ENCODE results near the gene FOSL1. TPM values are rescaled to one million over a fixed set of nuclear protein-coding genes. Genes with fewer than 3 reads are reported as not detected.
A peak's percentile ranks its signal among the peaks of the same experiment; 100 is the strongest.

FOSL1 gene
- total and polyA plus RNA-seq, 4 donors, result 0.17 to 0.20 TPM; not detected in 2

GRCh38 chr11:65887723-65888162 is 12.4 kb downstream of the FOSL1 start:
- H3K9me3 ChIP-seq (ENCODE audit: control insufficient read depth in 4 of 4, low read length in 3 of 4), result no peaks in the 10 kb centered on the region
- DNase-seq (ENCODE audit: low spot score), result no peak
- peak overlapping the region; percentile 23 to 48 for H3K9ac ChIP-seq (ENCODE audit: low read depth in 1 of 2, low read length in 2 of 2)
- H3K4me1 ChIP-seq (ENCODE audit: control insufficient read depth in 4 of 4, insufficient read depth in 4 of 4, low read length in 3 of 4), result peaks cover 10 to 47% (median 29%) of the 10 kb centered on the region in 4 donors
- H3K4me3 ChIP-seq (ENCODE audit: low read depth in 1 of 3, low read length in 3 of 3), result peak overlapping the region; percentile 62 to 94 (median 93)
- H3K27ac ChIP-seq (ENCODE audit: low read depth in 1 of 2, low read length in 2 of 2), result peak overlapping the region; percentile 83 to 89
- H3K36me3 ChIP-seq (ENCODE audit: control insufficient read depth in 4 of 4, insufficient read depth in 3 of 4, low read depth in 1 of 4, low read length in 3 of 4), result peaks cover 0 to 9% (median 2%) of the 10 kb centered on the region in 4 donors
- WGBS, result 7% methylated on average over 23 of the region's 23 CpGs
- TF ChIP-seq HNF4A (conservative IDR thresholded peaks at IDR 0.05) (no peak), FOXA1 (IDR thresholded peaks at IDR 0.05) (no peak), FOXA2 (IDR thresholded peaks at IDR 0.05) (no peak), JUND (IDR thresholded peaks at IDR 0.05) (no peak), CTCF (IDR thresholded peaks at IDR 0.05; ENCODE audit: low read depth, low read length, missing input control) (no peak), SP1 (IDR thresholded peaks at IDR 0.05) (no peak), MAX (IDR thresholded peaks at IDR 0.05) (no peak), RAD21 (IDR thresholded peaks at IDR 0.05) (no peak), RXRA (IDR thresholded peaks at IDR 0.05) (no peak), TAF1 (conservative IDR thresholded peaks at IDR 0.05) (no peak), GABPA (IDR thresholded peaks at IDR 0.05 in 1 of 2, conservative IDR thresholded peaks at IDR 0.05 in 1 of 2) (no peak), REST (IDR thresholded peaks at IDR 0.05) (no peak), ZBTB33 (IDR thresholded peaks at IDR 0.05) (no peak), YY1 (IDR thresholded peaks at IDR 0.05) (no peak), HNF4G (IDR thresholded peaks at IDR 0.05) (no peak), NR2F2 (IDR thresholded peaks at IDR 0.05) (no peak), EGR1 (IDR thresholded peaks at IDR 0.05; ENCODE audit: low read depth in 2 of 2) (no peak), ATF3 (IDR thresholded peaks at IDR 0.05) (no peak)
- H3K27me3 ChIP-seq (ENCODE audit: control insufficient read depth in 4 of 4, insufficient read depth in 4 of 4, low read length in 3 of 4), result no peaks in the 10 kb centered on the region

All from liver (tissue), 9 donors.